ENCODE data around the gene NEIL1. TPM values are rescaled to one million over a fixed set of nuclear protein-coding genes. Genes with fewer than 3 reads are reported as not detected.

Gene NEIL1
- total RNA-seq, 1 experiment from 2014 or later = 41.4 TPM

DNA sequence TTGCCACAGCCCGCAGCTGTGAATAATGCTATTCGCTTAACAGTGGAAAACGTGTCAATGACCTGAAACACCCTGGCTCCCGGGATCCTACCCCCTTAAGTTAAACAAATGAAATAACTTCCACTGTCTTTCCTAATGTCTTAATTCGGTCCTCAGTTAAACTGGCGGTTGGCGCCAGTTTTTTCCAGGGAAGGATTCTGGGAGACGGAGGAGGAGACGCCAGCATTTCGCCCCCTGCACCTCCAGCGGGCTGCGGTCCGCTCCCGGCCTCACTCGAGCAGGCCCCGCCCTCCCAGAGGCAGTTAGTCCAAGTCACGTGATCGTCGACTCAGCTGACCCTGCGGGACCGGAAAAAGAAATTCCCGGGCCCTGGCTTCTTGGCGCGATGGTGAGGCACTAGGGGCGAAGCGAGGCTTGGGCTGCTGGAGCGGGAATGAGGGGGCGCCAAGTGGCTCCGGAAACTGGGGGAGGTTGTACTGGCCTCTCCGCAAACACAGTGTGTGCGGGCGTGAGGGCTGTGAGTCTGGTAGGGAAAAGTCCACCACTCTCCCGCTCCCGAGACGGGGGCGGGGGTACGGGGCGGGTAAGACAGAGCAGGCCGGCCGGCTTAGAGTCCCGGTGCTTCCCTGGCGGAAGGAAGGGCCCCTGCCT lies 11.0 kb upstream of the NEIL1 start, which contains the start of gene COMMD4 (continued):
- no peak for TF ChIP-seq FOSL1 (IDR thresholded peaks at IDR 0.05; ENCODE audit: low read depth)
- no peak for TF ChIP-seq EZH2 (IDR thresholded peaks at IDR 0.05)
- peak; percentile 35; the same call in 1 of the 2 replicates for TF ChIP-seq SP1 (IDR thresholded peaks at IDR 0.05; ENCODE audit: low read depth)

DNA sequence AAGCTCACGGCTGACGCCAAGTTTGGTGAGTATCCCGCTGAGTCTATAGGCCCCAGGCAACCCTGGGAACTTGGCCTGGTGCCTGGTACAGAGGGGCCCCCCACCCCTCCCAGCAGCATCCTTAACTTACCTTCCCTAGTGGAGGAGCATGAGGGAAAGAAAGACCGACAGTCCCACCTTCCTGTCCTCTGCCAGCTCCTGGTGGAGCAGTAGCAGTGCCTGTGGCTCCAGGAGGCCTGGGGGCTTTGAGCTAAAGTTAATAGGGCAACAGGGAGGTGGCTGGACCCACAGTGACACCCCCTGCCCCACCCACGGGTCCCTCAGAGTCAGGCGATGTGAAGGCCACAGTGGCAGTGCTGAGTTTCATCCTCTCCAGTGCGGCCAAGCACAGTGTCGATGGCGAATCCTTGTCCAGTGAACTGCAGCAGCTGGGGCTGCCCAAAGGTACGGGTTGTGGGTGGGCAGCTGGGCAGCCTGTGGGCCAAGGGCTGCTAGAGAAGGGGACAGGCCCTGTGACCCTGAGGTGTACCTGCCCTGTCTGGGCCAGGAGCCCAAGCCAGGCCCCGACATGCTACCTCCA lies 8.1 kb upstream of the NEIL1 start:
- Histone ChIP-seq H3K9ac (ENCODE audit: low read length) (no peak overlapping the region), H3K79me2 (ENCODE audit: insufficient read depth, low read length) (peaks cover 13% of the 10 kb centered on the region), H4K20me1 (ENCODE audit: insufficient read depth) (no peaks in the 10 kb centered on the region), H2AFZ (ENCODE audit: low read depth, low read length, poor library complexity, severe bottlenecking) (no peak overlapping the region), H3K9me2 (ENCODE audit: insufficient read depth) (no peaks in the 10 kb centered on the region), H3K36me3 (ENCODE audit: control insufficient read depth in 1 of 2, insufficient read depth in 2 of 2, low read length in 2 of 2) (no peaks in the 10 kb centered on the region), H3K4me1 (ENCODE audit: control insufficient read depth in 1 of 2, insufficient read depth in 2 of 2, low read length in 2 of 2) (peaks cover 9 to 14% of the 10 kb centered on the region in 2 experiments), H3K27ac (ENCODE audit: low read depth, low read length) (no peak overlapping the region), H3K4me3 (replicated peaks in 1 of 2; ENCODE audit: low read depth in 1 of 2, low read length in 2 of 2) (no peak overlapping the region), H3K27me3 (ENCODE audit: insufficient read depth, low read length) (no peaks in the 10 kb centered on the region), H3K9me3 (ENCODE audit: control insufficient read depth in 1 of 2, insufficient read depth in 1 of 2, low read depth in 1 of 2, low read length in 2 of 2) (no peaks in the 10 kb centered on the region), H3K4me2 (ENCODE audit: low read length) (no peak overlapping the region)
- no TSS peak for BruUV-seq (replicated peaks)
- DNase-seq (ENCODE audit: low read depth, low spot score) (no peak), ATAC-seq (no peak)
- intact Hi-C loops (cut with micrococcal nuclease) = no loop called here
- RAD21 ChIA-PET (ENCODE audit: low non-redundant PET in 1 of 2, low total read pairs in 2 of 2, uncharacterized antibody in 2 of 2, unreplicated experiment in 2 of 2) = no interaction called here
- POLR2A ChIA-PET = no interaction called here
- TF ChIP-seq MAX (IDR thresholded peaks at IDR 0.05) (no peak), ZBTB33 (IDR thresholded peaks at IDR 0.05; ENCODE audit: extremely low read depth, insufficient replicate concordance, low read length) (no peak), ELF1 (IDR thresholded peaks at IDR 0.05; ENCODE audit: borderline replicate concordance, low read depth) (no peak), EGR1 (IDR thresholded peaks at IDR 0.05; ENCODE audit: low read depth) (no peak), EZH2phosphoT487 (IDR thresholded peaks at IDR 0.05; ENCODE audit: borderline replicate concordance) (no peak), EZH2 (IDR thresholded peaks at IDR 0.05) (no peak), CEBPB (IDR thresholded peaks at IDR 0.05; ENCODE audit: low read depth) (no peak), RAD21 (IDR thresholded peaks at IDR 0.05; ENCODE audit: low read depth) (no peak), CBX3 (IDR thresholded peaks at IDR 0.05; ENCODE audit: low read depth) (no peak), ZFX (IDR thresholded peaks at IDR 0.05) (no peak), YY1 (IDR thresholded peaks at IDR 0.05; ENCODE audit: extremely low read depth, insufficient replicate concordance, low read depth, low read length) (no peak), SP1 (IDR thresholded peaks at IDR 0.05; ENCODE audit: low read depth) (no peak), TCF7L2 (IDR thresholded peaks at IDR 0.05; ENCODE audit: borderline replicate concordance, extremely low read depth, insufficient read depth, insufficient read length) (no peak)
- TF ChIP-seq, protein P1, sequence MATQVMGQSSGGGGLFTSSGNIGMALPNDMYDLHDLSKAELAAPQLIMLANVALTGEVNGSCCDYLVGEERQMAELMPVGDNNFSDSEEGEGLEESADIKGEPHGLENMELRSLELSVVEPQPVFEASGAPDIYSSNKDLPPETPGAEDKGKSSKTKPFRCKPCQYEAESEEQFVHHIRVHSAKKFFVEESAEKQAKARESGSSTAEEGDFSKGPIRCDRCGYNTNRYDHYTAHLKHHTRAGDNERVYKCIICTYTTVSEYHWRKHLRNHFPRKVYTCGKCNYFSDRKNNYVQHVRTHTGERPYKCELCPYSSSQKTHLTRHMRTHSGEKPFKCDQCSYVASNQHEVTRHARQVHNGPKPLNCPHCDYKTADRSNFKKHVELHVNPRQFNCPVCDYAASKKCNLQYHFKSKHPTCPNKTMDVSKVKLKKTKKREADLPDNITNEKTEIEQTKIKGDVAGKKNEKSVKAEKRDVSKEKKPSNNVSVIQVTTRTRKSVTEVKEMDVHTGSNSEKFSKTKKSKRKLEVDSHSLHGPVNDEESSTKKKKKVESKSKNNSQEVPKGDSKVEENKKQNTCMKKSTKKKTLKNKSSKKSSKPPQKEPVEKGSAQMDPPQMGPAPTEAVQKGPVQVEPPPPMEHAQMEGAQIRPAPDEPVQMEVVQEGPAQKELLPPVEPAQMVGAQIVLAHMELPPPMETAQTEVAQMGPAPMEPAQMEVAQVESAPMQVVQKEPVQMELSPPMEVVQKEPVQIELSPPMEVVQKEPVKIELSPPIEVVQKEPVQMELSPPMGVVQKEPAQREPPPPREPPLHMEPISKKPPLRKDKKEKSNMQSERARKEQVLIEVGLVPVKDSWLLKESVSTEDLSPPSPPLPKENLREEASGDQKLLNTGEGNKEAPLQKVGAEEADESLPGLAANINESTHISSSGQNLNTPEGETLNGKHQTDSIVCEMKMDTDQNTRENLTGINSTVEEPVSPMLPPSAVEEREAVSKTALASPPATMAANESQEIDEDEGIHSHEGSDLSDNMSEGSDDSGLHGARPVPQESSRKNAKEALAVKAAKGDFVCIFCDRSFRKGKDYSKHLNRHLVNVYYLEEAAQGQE (IDR thresholded peaks at IDR 0.05; ENCODE audit: low read depth) = no peak
- TF ChIP-seq, protein P2, sequence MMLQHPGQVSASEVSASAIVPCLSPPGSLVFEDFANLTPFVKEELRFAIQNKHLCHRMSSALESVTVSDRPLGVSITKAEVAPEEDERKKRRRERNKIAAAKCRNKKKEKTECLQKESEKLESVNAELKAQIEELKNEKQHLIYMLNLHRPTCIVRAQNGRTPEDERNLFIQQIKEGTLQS (IDR thresholded peaks at IDR 0.05) = no peak
- CTCF ChIA-PET = no interaction called here
